Measurements from ENCODE around the gene RYR3.

The RYR3 gene

DNA sequence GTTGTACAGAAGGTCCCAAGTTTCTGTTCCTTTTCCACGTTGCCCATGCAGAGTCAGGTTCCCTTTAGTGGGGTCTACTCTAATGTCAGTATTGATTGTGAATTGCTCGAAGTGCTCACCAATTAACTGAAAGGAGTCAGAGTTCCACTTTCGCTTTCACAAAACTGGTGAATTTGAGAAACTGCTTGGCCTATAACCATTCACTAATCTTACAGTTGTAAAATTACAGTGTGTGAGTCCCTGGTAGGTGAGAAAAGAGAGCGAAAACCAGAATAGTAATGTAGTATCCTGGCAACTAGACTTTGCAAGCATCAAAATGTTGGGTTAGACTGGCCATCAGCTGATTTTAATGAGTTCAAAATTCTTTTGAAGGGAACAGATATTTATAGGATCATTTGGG, 420.0 kb downstream of the RYR3 start:
- no peak for DNase-seq

GRCh38 chr15:33735143-33735542, 424.4 kb downstream of the RYR3 start:
- no peak for DNase-seq

DNA sequence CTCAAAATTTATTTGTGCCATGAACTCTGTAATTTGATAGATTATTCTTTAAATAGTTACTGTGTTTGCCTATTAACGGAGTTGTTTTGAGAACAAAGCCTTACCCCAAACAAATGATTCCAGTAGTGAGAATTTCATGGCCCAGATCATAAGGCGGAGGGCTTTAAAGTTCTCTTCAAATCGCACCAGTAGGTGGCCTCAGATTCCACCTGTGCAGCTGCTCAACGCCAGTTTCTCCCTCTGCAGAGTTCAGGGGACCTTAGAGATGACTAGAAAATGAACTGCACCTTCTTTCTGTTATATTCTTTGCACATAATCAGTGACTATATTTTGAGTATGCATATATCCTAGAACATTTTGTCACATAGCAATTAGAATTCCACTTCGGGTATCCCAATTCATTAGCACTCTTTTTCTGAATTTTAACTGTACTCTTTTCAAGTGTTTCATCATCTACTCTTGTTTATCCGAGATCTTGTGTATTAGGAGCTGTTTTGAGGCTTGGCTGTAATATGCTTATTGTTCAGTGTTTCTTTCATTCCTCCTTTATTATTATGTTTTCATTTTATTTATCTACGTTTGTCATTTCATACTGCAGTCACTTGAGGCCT, 425.0 kb downstream of the RYR3 start:
- no peak for DNase-seq

DNA sequence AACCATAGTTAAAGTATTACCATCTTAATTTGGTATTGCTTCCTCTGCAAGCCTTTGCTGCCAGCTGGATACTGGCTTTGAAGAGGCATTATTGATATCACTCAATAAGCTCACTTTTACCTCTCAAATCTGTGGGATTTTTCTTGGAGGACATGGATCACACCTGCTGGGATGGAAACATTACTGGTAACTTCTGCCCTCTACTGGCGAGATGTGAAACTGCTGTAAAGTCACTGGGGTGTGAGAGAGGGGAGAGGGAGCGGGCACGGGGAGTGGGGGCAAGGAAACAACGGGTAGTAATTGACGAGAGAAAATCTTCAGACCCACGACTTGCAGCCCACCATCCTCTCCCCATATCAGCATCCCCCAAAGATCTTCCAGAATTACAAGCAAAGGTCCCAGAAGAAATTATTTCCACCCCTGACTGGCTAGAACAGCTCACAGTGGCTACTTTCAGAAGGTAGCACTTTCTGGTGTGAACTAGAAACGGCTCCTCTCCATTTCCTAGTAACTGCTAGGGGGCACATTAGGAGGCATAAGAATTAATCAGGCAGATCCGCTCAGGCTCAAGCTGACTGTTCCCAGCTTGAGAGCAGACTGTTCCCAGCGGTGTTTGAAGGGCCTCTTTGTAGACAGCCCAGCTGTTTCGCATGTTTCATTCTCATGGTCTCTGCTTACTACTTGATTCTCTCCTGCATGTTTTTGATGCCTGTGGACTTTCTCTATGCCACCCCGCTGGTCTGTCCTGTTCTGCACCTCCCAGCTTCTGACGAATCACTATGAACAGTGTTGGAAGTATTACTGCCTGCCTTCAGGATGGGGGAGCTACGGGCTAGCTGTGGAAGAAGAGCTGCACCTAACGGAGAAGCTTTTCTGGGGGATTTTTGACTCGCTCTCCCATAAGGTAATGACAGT, 427.2 kb downstream of the RYR3 start:
- no peak for DNase-seq

- no peak for DNase-seq
Measured at GRCh38 chr15:33738941-33739664, 428.3 kb downstream of the RYR3 start.

DNA sequence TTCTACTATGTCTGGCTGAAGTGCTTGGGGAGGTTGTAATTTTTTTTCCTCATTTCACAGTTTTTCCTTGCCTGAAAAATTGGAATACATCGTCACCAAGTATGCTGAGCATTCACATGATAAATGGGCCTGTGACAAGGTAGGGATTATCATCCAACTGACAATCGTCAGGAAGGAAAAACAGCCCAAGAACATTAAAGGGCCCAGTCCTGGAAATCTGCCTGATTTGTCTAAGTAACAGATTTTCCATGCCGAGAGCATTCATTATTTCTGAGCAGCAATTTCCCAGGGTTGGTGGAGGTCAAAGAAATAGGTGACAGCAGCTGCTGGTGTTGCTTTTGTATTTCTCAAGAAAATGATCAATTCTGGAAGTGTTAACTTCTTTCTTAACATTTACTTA, 431.5 kb downstream of the RYR3 start:
- no peak for DNase-seq

- no peak for DNase-seq
Measured at GRCh38 chr15:33742800-33743199, 432.0 kb downstream of the RYR3 start.

- DNase-seq, result no peak
Measured at GRCh38 chr15:33746203-33746602, 435.4 kb downstream of the RYR3 start.

DNA sequence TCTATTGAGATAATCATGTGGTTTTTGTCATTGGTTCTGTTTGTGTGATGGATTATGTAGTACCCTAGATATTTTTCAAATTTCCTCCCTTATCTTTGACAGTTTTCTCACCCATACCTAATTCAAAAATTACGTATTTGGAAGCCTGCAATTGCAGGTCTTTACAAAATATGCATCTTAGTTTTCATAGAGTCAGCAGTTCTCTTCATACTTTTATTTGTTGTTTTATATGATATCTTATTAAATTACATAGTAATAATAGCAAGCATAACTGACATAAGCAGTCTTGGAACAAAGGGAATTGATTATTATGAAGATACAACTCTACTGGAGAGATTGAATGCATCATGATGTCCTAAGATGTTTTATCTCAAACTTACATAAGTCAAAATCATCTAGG, 442.2 kb downstream of the RYR3 start:
- DNase-seq, result no peak

- no peak for DNase-seq
Measured at GRCh38 chr15:33754242-33754641, 443.5 kb downstream of the RYR3 start.

DNA sequence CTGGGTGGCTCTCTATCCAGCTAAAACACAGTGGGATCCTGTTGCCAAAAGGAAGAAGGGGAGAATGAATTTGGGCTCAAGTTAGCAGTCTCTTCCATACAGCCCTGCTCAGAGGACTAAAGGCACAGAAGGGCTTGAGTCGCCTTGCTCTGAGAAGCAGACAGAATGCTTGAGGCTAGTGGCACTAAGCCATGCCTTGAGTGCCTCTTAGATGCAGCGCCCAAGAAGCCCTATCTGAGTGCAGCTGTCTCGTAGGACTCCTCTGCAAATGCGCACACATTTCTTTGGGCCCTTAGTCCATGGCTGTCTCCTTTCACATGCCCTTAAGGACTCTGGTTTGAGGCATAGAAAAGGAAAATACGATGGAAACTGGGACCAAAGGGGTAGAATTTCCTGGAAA, 446.2 kb downstream of the RYR3 start:
- DNase-seq, result no peak

GRCh38 chr15:33757516-33758232, 446.9 kb downstream of the RYR3 start:
- no peak for DNase-seq

- DNase-seq, result no peak
Measured at GRCh38 chr15:33766389-33766788, 455.6 kb downstream of the RYR3 start.

GRCh38 chr15:33768670-33769190, 458.0 kb downstream of the RYR3 start:
- DNase-seq, result no peak

DNA sequence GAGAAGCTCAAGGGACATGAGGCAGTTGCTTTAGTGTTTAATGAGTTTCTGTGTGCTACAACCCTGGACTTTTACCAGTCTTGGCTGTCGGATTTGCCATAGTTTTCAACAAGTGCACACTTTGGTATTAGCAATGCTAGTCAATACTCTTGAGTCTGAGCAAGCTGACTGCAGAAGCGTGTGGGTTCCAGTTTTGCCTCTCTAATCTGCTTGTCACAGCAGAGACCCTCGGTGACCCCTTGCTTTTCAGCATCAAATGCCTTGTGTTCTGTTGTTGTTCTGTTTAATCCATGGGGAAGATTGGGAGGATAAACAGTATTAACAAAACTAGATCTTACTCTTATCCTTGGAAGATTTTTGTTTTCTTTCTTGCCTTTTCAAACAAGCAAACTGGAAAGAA, 463.2 kb downstream of the RYR3 start:
- DNase-seq, result no peak

DNA sequence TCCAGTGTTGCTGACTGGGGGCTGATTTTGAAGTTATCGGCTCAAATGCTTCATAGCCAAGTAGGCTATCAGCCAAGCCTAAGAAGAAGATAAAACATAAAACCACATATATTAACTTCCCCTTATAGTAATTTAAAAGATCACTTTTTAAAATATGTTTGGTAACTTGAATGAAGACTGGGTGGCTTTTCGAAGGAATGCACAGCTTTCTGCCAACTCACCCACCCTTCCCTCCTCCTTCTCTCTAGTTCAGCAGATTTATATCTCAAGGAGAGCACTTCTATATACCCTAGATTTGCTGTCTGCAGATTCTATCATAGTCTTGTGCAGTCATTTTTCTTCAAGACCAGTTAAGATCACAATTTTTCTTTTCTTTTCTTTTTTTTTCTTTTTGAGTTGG, 468.1 kb downstream of the RYR3 start:
- DNase-seq, result no peak

DNA sequence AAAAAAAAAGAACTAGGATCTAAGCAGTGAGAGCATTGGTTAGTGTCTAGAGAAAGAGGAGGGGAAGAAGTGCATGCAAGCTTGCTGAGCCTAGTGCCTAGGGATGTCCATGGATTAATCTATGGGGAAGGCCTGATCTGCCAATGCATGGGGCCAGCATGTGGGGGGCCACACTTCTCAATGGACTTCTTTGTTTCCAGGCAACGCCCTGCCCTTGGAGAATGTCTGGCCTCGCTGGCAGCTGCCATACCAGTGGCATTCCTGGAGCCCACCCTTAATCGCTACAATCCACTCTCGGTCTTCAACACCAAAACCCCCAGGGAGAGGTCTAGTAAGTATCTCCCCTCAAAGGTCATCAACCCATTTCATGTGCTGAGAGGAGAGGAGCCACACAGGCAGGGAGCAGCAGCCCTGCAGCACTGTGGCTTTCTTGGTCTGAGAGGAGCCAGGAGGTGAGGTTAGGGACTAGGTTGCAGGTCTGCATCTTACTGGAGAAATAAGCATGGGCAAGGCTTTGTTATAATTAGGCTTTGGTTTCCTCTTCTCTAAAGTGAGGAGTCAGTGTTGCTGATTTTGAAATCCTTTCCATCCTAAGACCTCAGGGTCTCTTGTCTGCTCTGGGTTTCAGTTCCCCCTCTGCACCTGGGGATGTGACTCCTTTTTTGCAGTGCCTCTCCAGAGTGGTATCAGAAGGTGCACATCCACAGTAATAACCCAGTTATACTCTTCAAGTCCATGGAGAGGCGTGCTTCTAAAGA, 469.4 kb downstream of the RYR3 start:
- DNase-seq, result no peak

GRCh38 chr15:33782966-33783365, 472.2 kb downstream of the RYR3 start:
- no peak for DNase-seq

- DNase-seq, result no peak
Measured at GRCh38 chr15:33785366-33785765, 474.6 kb downstream of the RYR3 start.

DNA sequence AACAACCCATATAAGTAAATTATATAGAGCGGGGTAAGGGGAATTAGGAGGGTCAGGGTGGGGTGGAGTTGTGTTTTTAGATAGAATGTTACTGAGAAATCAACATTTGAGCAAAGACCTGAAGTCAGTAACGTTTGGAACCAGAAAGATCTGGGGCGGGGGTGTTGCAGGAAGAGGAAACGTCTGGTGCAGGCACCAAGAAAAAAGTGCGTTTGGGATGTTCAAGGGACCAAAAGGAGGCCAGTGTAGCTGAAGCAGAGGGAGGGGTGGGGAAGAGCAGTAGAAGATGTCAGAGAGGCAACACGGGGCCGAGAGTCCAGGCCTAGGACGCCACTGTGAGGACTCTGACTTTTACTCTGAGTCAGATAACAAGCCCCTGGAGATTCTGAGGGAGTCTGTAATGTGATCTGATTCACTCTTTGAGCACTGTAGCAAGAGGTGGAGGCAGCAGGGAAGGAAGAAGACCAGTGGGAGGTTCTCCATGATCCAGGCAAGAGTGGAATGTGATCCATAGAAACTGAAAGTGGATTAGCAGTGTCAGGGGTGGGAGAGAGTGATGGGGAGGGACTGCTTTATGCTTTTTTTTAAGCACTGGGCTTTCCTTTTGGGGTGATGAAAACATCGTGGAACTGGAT, 478.3 kb downstream of the RYR3 start:
- DNase-seq, result no peak

DNA sequence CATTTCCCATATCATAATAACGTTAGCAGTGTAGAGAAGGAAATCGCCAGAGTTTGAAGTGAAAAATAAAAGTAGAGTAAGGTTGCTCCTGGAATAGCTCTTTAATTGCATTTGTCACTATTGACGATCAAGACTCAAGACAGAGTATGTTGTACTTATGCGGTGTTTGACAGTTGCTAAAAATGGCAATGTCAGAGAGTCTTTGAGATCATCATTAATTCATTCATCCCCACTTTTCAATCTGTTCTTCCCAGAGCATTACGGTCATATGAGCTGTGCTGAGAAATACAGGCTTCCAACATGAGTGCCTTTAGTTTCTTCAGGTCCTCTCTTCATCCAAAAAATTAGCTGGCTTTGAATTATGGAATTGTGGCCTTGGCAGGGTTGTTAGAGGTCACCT, 483.7 kb downstream of the RYR3 start:
- no peak for DNase-seq

- no peak for DNase-seq
Measured at GRCh38 chr15:33795070-33795469, 484.3 kb downstream of the RYR3 start.

Measured in activated CD4-positive, CD25-positive, alpha-beta regulatory T cell treated with anti-CD3 and anti-CD28 coated beads, Interleukin-2, amount 50 U/mL, for 72 hours (primary cell).